GM12872 (cell line): ENCODE measurements around the gene FHOD3.

Source experiments
- TF ChIP-seq, protein P1 (sequence below): IDR thresholded peaks from 3 replicates; pipeline ENCODE4 v1.5.1; 2011; ENCODE audit warnings: low read depth, mild to moderate bottlenecking, low read length, moderate library complexity; ENCODE audit not compliant: insufficient read depth

FHOD3 gene

DNA sequence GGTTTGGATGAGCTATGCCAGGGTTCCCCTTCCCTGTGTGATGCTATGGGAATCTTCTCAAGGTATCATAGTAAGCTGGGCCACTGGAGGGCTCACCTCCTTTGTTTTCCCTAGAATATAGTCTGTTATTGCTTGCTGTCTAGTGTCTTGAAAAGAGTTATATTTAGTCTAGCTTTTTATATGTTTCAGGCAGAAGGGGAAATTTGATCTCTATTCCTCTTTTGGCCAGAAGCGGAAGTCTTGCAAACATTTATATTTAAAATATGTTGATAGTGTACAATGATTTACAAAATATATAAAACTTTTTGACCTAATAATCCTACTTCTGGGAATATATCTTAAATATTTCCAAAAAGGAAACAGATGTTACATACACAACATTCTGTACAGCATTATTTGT, 260.7 kb downstream of the FHOD3 start:
- TF ChIP-seq, protein P1, sequence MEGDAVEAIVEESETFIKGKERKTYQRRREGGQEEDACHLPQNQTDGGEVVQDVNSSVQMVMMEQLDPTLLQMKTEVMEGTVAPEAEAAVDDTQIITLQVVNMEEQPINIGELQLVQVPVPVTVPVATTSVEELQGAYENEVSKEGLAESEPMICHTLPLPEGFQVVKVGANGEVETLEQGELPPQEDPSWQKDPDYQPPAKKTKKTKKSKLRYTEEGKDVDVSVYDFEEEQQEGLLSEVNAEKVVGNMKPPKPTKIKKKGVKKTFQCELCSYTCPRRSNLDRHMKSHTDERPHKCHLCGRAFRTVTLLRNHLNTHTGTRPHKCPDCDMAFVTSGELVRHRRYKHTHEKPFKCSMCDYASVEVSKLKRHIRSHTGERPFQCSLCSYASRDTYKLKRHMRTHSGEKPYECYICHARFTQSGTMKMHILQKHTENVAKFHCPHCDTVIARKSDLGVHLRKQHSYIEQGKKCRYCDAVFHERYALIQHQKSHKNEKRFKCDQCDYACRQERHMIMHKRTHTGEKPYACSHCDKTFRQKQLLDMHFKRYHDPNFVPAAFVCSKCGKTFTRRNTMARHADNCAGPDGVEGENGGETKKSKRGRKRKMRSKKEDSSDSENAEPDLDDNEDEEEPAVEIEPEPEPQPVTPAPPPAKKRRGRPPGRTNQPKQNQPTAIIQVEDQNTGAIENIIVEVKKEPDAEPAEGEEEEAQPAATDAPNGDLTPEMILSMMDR: no peak

DNA sequence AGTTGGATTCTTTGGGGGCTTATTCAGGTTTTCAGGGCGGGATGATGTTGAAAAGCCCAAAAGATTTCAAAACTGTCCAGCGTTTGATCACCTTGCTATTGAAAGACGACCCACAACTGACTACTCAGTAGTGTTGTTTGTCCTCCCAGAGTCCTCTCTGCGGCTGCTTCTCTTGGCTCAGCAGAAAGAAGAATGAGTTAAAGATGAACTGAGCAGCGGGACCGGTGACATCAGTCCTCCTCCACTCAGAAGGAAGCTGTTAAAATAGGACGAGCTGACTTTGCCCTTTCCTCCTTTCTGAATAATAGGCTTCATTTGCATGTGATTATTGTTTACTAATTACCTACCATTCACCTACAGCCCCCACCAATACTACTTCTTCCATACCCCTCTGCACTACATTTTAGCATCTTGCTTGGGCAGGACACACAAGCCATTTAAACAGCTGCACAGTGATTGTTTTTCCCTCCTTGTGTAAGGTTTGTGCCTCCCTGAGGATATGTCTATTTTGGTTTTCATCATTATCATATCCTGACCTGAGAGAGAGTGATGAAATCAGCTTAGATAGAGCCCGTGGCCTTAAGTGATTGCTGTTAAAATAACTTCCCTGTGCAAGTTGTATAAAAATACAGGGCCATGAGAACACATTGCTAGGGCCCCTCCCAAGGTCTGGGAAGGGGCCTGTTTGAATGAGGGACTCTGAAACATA, 261.8 kb downstream of the FHOD3 start:
- TF ChIP-seq, protein P1: no peak

DNA sequence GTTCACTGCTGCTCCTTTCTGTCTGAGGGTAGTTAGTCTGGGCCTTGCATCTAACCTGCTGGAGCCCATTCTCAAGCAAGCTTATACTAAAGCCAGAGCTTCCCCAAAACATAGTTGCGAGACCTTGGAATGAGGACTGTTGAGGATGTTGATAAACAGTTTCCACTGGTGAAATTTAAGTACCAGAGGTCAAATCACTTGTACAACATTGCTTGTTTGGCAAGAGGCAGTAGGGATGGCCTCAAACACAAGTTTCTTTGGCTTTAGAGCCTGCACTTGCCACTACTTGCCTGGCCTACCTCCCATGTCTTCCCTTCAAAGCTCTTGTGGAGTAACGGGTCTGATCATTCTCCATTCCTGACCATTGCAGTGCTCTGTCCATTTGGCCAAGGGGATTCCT, 262.7 kb downstream of the FHOD3 start:
- TF ChIP-seq, protein P1: no peak

DNA sequence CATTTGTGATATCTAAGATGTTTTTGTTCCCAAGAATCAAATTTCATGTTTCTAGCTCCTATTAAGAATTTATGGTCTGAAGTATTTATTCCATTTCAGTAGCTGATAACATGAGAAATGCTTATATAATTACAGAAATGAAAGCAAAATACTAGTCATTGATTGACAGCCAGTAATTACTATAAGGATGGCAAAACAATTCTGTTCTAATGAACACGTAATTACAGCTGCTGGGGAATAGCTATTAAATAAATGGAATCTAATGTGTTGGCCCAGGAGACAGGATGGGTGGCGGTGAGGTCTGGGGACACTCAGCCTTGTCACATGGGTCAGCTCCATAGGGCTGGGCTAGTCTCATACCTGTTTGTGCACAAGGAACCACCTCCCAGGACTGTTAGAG, 263.5 kb downstream of the FHOD3 start:
- TF ChIP-seq, protein P1: no peak

DNA sequence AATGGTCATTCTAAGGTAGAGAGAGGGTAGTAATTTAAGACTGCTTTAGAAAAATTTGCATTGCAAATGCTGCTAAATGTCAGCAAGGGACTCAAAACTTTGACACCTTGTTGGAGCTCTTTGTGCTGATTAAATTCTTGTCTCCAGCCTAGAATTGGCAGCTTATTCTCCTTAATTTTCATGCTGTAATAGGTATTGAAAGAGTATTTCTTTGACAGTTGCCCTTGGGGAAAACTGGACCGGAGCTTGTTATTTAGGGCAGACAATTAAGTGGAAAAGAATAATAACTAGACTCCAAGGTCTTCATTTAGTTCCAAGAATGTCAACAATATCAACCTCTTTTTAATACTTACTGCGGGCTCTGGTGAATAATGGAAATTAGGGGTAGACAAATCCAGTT, 267.3 kb downstream of the FHOD3 start:
- TF ChIP-seq, protein P1: no peak

DNA sequence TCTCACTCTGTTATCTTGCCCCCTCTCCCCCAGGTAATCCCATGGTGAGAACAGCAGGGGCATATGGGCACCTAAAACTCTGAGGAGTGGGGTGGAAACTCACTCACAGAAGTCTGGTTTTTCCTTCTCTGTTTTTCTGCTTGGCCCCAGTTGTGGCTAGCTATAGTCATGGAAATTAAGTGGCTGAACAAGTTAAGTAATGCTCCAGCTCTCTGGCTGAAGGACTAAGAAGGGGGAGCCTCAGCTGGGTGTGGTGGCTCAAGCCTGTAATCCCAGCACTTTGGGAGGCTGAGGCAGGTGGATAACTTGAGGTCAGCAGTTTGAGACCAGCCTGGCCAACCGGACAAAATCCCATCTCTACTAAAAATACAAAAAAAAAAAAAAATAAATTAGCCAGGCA, 270.3 kb downstream of the FHOD3 start:
- TF ChIP-seq, protein P1: no peak

DNA sequence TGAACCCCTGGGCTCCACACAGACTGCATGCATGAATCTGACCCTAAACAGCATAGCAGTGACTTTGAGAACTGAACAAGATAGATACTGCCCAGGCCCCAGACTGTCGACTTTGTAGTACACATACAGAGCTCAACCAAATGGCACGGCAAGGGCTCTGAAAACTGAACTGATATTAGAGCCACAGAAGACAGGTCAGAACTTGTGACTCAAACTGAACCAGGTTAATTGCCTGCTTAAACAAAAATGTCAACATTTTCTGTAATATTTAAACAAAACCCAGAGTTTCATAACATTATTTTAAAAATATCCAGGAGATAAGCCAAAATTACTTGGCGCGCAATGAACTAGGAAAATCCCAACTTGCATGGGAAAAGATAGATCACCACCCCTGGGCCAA, 271.0 kb downstream of the FHOD3 start:
- TF ChIP-seq, protein P1: no peak
